ENCODE results near the gene HAGH.

DNA sequence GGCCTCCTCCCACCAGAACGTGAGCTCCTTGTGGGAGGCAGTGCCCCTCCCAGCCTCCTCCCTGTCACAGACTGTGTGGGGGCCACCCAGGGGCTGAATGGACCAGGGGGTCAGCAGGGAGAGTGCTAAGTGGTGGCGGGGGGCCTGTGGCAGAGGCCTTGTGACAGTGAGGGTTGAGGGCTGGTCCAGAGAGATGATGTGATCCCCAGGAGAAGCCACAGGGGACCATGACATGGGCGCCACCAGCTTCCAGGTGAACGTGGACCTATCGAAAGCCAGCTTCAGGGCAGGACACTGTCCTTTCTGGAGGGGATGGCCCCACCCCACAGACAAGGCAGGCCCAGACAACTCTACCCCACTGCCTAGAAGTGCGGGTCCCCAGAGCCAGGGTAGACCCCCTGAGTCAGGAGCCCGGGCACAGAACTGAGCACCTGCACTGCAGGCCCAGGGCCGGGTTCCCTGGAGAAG, 47.4 kb downstream of the HAGH start:
- TF ChIP-seq, protein P1, sequence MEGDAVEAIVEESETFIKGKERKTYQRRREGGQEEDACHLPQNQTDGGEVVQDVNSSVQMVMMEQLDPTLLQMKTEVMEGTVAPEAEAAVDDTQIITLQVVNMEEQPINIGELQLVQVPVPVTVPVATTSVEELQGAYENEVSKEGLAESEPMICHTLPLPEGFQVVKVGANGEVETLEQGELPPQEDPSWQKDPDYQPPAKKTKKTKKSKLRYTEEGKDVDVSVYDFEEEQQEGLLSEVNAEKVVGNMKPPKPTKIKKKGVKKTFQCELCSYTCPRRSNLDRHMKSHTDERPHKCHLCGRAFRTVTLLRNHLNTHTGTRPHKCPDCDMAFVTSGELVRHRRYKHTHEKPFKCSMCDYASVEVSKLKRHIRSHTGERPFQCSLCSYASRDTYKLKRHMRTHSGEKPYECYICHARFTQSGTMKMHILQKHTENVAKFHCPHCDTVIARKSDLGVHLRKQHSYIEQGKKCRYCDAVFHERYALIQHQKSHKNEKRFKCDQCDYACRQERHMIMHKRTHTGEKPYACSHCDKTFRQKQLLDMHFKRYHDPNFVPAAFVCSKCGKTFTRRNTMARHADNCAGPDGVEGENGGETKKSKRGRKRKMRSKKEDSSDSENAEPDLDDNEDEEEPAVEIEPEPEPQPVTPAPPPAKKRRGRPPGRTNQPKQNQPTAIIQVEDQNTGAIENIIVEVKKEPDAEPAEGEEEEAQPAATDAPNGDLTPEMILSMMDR (IDR thresholded peaks at IDR 0.05; ENCODE audit: insufficient read depth, low read length), result no peak
- TF ChIP-seq, protein P2, sequence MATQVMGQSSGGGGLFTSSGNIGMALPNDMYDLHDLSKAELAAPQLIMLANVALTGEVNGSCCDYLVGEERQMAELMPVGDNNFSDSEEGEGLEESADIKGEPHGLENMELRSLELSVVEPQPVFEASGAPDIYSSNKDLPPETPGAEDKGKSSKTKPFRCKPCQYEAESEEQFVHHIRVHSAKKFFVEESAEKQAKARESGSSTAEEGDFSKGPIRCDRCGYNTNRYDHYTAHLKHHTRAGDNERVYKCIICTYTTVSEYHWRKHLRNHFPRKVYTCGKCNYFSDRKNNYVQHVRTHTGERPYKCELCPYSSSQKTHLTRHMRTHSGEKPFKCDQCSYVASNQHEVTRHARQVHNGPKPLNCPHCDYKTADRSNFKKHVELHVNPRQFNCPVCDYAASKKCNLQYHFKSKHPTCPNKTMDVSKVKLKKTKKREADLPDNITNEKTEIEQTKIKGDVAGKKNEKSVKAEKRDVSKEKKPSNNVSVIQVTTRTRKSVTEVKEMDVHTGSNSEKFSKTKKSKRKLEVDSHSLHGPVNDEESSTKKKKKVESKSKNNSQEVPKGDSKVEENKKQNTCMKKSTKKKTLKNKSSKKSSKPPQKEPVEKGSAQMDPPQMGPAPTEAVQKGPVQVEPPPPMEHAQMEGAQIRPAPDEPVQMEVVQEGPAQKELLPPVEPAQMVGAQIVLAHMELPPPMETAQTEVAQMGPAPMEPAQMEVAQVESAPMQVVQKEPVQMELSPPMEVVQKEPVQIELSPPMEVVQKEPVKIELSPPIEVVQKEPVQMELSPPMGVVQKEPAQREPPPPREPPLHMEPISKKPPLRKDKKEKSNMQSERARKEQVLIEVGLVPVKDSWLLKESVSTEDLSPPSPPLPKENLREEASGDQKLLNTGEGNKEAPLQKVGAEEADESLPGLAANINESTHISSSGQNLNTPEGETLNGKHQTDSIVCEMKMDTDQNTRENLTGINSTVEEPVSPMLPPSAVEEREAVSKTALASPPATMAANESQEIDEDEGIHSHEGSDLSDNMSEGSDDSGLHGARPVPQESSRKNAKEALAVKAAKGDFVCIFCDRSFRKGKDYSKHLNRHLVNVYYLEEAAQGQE (IDR thresholded peaks at IDR 0.05; ENCODE audit: insufficient replicate concordance, low read depth), result no peak

Measured in HL-60 (cell line).